Progenitor cell of endocrine pancreas (in vitro differentiated cells): Measurements from ENCODE around the gene CPNE4. TPM values are rescaled to one million over a fixed set of nuclear protein-coding genes. Genes with fewer than 3 reads are reported as not detected.

Experiments used
- DNase-seq: peaks from one replicate; pipeline ENCODE4 v3.0.0; 2021; ENCODE audit warnings: low spot score; ENCODE audit not compliant: unreplicated experiment
- H3K27ac Mint-ChIP-seq: 2 replicates; pipeline ENCODE4 v1.8.0; 2021; ENCODE audit warnings: mild to moderate bottlenecking, moderate library complexity, mixed read lengths
- H3K27me3 Mint-ChIP-seq: 2 replicates; pipeline ENCODE4 v1.8.0; 2021; ENCODE audit warnings: mixed read lengths
- H3K36me3 Mint-ChIP-seq: 2 replicates; pipeline ENCODE4 v1.8.0; 2022; ENCODE audit warnings: mixed read lengths; ENCODE audit not compliant: insufficient read depth
- H3K4me1 Mint-ChIP-seq: 2 replicates; pipeline ENCODE4 v1.8.0; 2021; ENCODE audit warnings: low read depth, mixed read lengths
- H3K4me3 Mint-ChIP-seq: 2 replicates; pipeline ENCODE4 v1.8.0; 2021; ENCODE audit warnings: low read depth, mild to moderate bottlenecking, moderate library complexity, mixed read lengths
- H3K9me3 Mint-ChIP-seq: 2 replicates; pipeline ENCODE4 v1.8.0; 2021; ENCODE audit warnings: low read depth, mixed read lengths
- total RNA-seq: library from RNA; stranded (reverse); gene quantifications from 2 replicates; pipeline ENCODE4 v1.2.1, GENCODE V29; 2021
- TF ChIP-seq, protein P1 (sequence below): fragments of 200-600 bp; sonication (generic); IDR thresholded peaks from one replicate; pipeline ENCODE4 v1.5.0; 2021; ENCODE audit warnings: antibody characterized with exemption, mild to moderate bottlenecking; ENCODE audit not compliant: unreplicated experiment

CPNE4 gene
- total RNA-seq, 1 donor from 2014 or later = 5.5 TPM

DNA sequence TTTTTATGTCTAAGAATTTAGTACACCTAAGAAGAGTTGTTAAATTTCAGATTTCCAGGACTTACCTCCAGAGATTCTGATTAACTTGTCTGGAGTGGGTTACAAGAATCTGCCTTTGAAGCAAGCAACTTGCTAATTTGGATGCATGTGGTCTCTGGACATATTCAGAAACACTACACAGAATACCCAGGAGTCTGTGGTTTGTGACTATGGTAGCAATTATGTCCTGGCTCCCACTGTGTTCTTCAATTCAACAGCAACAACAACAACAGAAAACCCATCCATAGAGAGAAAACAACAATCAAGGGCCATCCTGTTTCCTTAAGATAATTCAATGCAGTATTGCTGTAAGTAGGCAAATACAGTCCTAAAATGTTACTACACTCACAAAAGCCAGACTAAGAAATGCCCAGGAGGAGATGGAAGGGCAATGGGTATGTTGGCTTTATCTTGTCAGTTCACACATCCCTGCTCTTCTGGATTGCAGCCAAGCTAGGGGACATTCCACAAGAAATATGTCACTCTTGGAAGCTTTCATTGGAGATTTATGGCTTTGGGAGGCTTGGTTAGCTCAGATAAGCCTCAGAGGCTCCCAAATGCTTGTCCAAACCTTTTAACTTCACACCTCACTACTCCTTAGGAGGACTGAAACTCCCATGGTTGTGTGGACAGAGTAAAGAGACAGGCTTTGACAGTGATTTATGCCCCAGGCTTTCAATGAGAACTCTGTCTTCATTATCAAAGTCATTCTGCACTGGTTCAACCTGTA lies 432.6 kb downstream of the CPNE4 start:
- Mint-ChIP-seq H3K36me3 (no peaks in the 10 kb centered on the region), H3K4me1 (peaks cover 10% of the 10 kb centered on the region), H3K27me3 (no peaks in the 10 kb centered on the region), H3K27ac (no peak overlapping the region), H3K9me3 (no peaks in the 10 kb centered on the region), H3K4me3 (no peak overlapping the region)
- TF ChIP-seq, protein P1, sequence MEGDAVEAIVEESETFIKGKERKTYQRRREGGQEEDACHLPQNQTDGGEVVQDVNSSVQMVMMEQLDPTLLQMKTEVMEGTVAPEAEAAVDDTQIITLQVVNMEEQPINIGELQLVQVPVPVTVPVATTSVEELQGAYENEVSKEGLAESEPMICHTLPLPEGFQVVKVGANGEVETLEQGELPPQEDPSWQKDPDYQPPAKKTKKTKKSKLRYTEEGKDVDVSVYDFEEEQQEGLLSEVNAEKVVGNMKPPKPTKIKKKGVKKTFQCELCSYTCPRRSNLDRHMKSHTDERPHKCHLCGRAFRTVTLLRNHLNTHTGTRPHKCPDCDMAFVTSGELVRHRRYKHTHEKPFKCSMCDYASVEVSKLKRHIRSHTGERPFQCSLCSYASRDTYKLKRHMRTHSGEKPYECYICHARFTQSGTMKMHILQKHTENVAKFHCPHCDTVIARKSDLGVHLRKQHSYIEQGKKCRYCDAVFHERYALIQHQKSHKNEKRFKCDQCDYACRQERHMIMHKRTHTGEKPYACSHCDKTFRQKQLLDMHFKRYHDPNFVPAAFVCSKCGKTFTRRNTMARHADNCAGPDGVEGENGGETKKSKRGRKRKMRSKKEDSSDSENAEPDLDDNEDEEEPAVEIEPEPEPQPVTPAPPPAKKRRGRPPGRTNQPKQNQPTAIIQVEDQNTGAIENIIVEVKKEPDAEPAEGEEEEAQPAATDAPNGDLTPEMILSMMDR = no peak
- DNase-seq = no peak

GRCh38 chr3:131597816-131598215 lies 437.0 kb downstream of the CPNE4 start:
- Mint-ChIP-seq H3K36me3 (no peaks in the 10 kb centered on the region), H3K4me1 (peaks cover 11% of the 10 kb centered on the region), H3K27me3 (no peaks in the 10 kb centered on the region), H3K9me3 (peaks cover 9% of the 10 kb centered on the region), H3K4me3 (no peak overlapping the region), H3K27ac (no peak overlapping the region)
- TF ChIP-seq, protein P1 = no peak
- DNase-seq = no peak

- H3K4me3 Mint-ChIP-seq = no peak overlapping the region
- TF ChIP-seq, protein P1 = no peak
- H3K36me3 Mint-ChIP-seq = no peaks in the 10 kb centered on the region
- H3K27me3 Mint-ChIP-seq = no peaks in the 10 kb centered on the region
- H3K4me1 Mint-ChIP-seq = peaks cover 11% of the 10 kb centered on the region
- H3K27ac Mint-ChIP-seq = no peak overlapping the region
- no peak for DNase-seq
- peaks cover 9% of the 10 kb centered on the region for H3K9me3 Mint-ChIP-seq
Observed at GRCh38 chr3:131596884-131597283, 437.9 kb downstream of the CPNE4 start.

- Mint-ChIP-seq H3K27ac (no peak overlapping the region), H3K4me1 (no peaks in the 10 kb centered on the region), H3K36me3 (no peaks in the 10 kb centered on the region), H3K9me3 (peaks cover 6% of the 10 kb centered on the region), H3K4me3 (no peak overlapping the region), H3K27me3 (peaks cover 6% of the 10 kb centered on the region)
- TF ChIP-seq, protein P1 = no peak
- no peak for DNase-seq
Observed at GRCh38 chr3:131591394-131592014, 443.3 kb downstream of the CPNE4 start.

DNA sequence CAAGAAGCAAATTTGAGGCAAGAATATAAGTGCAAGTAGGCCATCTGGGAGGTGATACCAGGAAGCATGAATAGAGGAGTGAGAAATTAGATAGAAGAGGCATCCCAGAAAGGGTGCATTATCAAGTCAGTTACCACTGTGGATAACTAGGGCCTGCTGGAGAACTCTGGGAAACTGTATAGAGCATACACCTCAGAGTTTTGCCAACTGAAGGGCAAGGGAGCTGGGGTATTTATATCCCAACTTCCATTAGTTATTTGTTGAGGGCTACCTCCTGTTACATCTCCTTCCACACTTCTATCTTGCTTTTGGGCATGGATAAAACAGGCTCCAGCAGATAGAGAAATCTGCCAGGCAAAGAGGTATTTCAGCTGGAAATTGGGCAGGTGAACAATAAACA lies 448.5 kb downstream of the CPNE4 start:
- DNase-seq = no peak
- Mint-ChIP-seq H3K36me3 (no peaks in the 10 kb centered on the region), H3K27me3 (peaks cover 6% of the 10 kb centered on the region), H3K9me3 (no peaks in the 10 kb centered on the region), H3K4me1 (no peaks in the 10 kb centered on the region), H3K4me3 (no peak overlapping the region), H3K27ac (no peak overlapping the region)
- TF ChIP-seq, protein P1 = no peak
